ENCODE measurements around the gene RWDD2A.

Gene RWDD2A

GRCh38 chr6:83192871-83193746 lies at the start of gene RWDD2A, which contains the start of gene PGM3:
TSS of gene RWDD2A (plus strand) at chr6:83193357. CDS start at chr6:83194452, 1,095 bp downstream.
TSS of gene PGM3 (minus strand) at chr6:83193265. CDS start at chr6:83191012, 2,253 bp downstream.
- TF ChIP-seq, protein P1, sequence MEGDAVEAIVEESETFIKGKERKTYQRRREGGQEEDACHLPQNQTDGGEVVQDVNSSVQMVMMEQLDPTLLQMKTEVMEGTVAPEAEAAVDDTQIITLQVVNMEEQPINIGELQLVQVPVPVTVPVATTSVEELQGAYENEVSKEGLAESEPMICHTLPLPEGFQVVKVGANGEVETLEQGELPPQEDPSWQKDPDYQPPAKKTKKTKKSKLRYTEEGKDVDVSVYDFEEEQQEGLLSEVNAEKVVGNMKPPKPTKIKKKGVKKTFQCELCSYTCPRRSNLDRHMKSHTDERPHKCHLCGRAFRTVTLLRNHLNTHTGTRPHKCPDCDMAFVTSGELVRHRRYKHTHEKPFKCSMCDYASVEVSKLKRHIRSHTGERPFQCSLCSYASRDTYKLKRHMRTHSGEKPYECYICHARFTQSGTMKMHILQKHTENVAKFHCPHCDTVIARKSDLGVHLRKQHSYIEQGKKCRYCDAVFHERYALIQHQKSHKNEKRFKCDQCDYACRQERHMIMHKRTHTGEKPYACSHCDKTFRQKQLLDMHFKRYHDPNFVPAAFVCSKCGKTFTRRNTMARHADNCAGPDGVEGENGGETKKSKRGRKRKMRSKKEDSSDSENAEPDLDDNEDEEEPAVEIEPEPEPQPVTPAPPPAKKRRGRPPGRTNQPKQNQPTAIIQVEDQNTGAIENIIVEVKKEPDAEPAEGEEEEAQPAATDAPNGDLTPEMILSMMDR (IDR thresholded peaks at IDR 0.05; ENCODE audit: extremely low read depth, insufficient read depth, missing control alignments), result no peak
- DNase-seq (ENCODE audit: low spot score), result peak; percentile 99
- in situ Hi-C loops (cut with MboI; ENCODE audit: low pct_unique_long_range_greater_than_20kb, low sequenced_read_pairs, unreplicated experiment), result no loop called here

DNA sequence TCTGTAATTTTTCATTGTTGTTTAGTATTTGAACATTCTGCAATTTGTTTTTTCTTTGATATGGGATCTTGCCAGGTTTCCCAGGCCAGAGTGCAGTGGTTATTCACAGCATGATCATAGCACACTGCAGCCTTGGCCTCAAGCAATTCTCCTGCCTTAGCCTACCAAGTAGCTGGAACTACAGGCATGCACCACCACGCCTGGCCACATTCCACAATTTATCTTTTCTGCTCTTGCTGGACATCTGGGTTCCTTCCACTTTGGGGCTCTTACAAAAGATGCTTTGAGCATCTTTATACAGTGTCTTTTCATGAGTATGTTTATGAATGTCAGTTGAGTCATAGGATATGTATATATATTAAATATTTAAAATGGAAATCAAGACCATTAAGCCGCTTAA lies 42.0 kb upstream of the RWDD2A start:
- in situ Hi-C loops (cut with MboI; ENCODE audit: low pct_unique_long_range_greater_than_20kb, low sequenced_read_pairs, unreplicated experiment), result no loop called here
- TF ChIP-seq, protein P1 (IDR thresholded peaks at IDR 0.05; ENCODE audit: extremely low read depth, insufficient read depth, missing control alignments), result no peak
- no peak for DNase-seq (ENCODE audit: low spot score)

DNA sequence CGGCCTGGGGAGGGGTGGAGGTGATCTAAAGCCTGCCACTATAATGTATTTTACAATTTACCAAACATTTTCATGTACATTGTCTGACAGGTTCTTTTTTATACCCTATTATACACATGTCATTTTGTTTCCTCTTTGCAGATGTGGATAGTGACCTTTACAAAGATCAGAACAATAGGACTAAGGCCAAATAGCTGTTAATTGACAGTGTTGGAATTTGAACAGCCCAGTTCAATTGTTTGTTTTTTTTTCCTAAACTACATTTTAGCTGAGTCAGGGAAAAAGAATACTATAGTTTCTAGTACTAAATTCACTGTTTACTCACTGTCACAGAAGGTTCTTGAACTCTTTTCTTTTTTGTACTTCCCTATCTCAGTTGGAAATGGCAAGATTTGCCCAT lies 40.2 kb upstream of the RWDD2A start:
- no peak for DNase-seq (ENCODE audit: low spot score)
- in situ Hi-C loops (cut with MboI; ENCODE audit: low pct_unique_long_range_greater_than_20kb, low sequenced_read_pairs, unreplicated experiment), result no loop called here
- TF ChIP-seq, protein P1 (IDR thresholded peaks at IDR 0.05; ENCODE audit: extremely low read depth, insufficient read depth, missing control alignments), result no peak

GRCh38 chr6:83153883-83154521 lies 39.2 kb upstream of the RWDD2A start:
- no peak for DNase-seq (ENCODE audit: low spot score)
- in situ Hi-C loops (cut with MboI; ENCODE audit: low pct_unique_long_range_greater_than_20kb, low sequenced_read_pairs, unreplicated experiment), result no loop called here
- TF ChIP-seq, protein P1 (IDR thresholded peaks at IDR 0.05; ENCODE audit: extremely low read depth, insufficient read depth, missing control alignments), result no peak

DNA sequence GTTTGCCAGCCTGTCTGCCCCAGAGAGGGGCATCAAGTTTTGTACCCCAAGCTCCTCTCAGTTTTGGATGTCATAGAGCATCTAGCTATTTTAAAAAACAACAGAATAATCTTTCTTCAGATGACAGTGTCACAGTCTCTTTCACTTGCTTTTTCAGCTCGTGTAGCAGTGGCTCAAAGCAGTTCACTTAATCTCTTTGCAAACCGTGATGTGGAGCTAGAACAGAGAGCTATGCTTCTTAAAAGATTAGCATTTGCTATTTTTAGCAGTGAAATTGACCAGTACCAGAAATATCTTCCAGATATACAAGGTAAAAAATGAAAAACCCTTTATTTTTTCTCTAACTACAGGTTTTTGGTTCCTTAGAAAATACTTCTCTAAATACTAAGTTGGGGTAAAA lies 37.4 kb upstream of the RWDD2A start:
- TF ChIP-seq, protein P1 (IDR thresholded peaks at IDR 0.05; ENCODE audit: extremely low read depth, insufficient read depth, missing control alignments), result no peak
- no peak for DNase-seq (ENCODE audit: low spot score)
- in situ Hi-C loops (cut with MboI; ENCODE audit: low pct_unique_long_range_greater_than_20kb, low sequenced_read_pairs, unreplicated experiment), result no loop called here

- TF ChIP-seq, protein P1 (IDR thresholded peaks at IDR 0.05; ENCODE audit: extremely low read depth, insufficient read depth, missing control alignments), result no peak
- no peak for DNase-seq (ENCODE audit: low spot score)
- in situ Hi-C loops (cut with MboI; ENCODE audit: low pct_unique_long_range_greater_than_20kb, low sequenced_read_pairs, unreplicated experiment), result no loop called here
Measured at GRCh38 chr6:83160167-83160566, 33.0 kb upstream of the RWDD2A start.

Data from GM13977 (cell line).